RWPE1 (cell line): ENCODE data around the gene OR2A42.
"Not testable (repeated sequence)": the region's sequence is repeated elsewhere in the genome, so short reads cannot be mapped to it uniquely, and the experiment has no call there.

Experiments
- CTCF ChIA-PET: fragments of 350-600 bp; sonication (Branson Sonifier 250); formaldehyde crosslinking; extraction: SDS; loops from one replicate; lab custom pipeline; 2021; lab: Yijun Ruan, JAX
- POLR2A ChIA-PET: fragments of 400-600 bp; formaldehyde crosslinking; extraction: SDS; loops from one replicate; lab custom pipeline; 2020; ENCODE audit warnings: antibody characterized with exemption; ENCODE audit not compliant: low non-redundant PET; lab: Yijun Ruan, JAX
- DNase-seq: peaks from one replicate; pipeline ENCODE4 v3.0.0; 2012; ENCODE audit warnings: low spot score
- H3K27ac ChIP-seq: fragments of 450-650 bp; 2 replicates; pipeline ENCODE4 v1.5.1; 2017
- TF ChIP-seq, protein P1 (sequence below): fragments of 450-650 bp; conservative IDR thresholded peaks from 2 replicates; pipeline ENCODE4 v1.5.1; 2017; ENCODE audit warnings: low read depth, mild to moderate bottlenecking

OR2A42 gene

GRCh38 chr7:144239365-144239764 is at the start of gene OR2A42:
Gene OR2A42 (minus strand): TSS chr7:144239605. CDS start chr7:144232843, 6,762 bp downstream.
- DNase-seq, H3K27ac ChIP-seq, POLR2A ChIA-PET, CTCF ChIA-PET: not testable (repeated sequence)

- H3K27ac ChIP-seq, DNase-seq, CTCF ChIA-PET, POLR2A ChIA-PET: not testable (repeated sequence)
Measured at GRCh38 chr7:144287171-144287784, 47.9 kb upstream of the OR2A42 start.

GRCh38 chr7:144283716-144284115 is 44.3 kb upstream of the OR2A42 start:
- POLR2A ChIA-PET, CTCF ChIA-PET, DNase-seq: not testable (repeated sequence)

GRCh38 chr7:144282490-144282889 is 43.1 kb upstream of the OR2A42 start:
- DNase-seq, POLR2A ChIA-PET, CTCF ChIA-PET: not testable (repeated sequence)

More at GRCh38 chr7:144283716-144284115, 44.3 kb upstream of the OR2A42 start:
- H3K27ac ChIP-seq = not testable (repeated sequence)

GRCh38 chr7:144281981-144282380 is 42.6 kb upstream of the OR2A42 start:
- DNase-seq, H3K27ac ChIP-seq, CTCF ChIA-PET, POLR2A ChIA-PET: not testable (repeated sequence)

More at GRCh38 chr7:144282490-144282889, 43.1 kb upstream of the OR2A42 start:
- not testable (repeated sequence) for H3K27ac ChIP-seq

GRCh38 chr7:144280010-144280409 is 40.6 kb upstream of the OR2A42 start:
- DNase-seq, POLR2A ChIA-PET: not testable (repeated sequence)

GRCh38 chr7:144275281-144275680 is 35.9 kb upstream of the OR2A42 start:
- DNase-seq, H3K27ac ChIP-seq, CTCF ChIA-PET, POLR2A ChIA-PET: not testable (repeated sequence)

More at GRCh38 chr7:144280010-144280409, 40.6 kb upstream of the OR2A42 start:
- H3K27ac ChIP-seq, CTCF ChIA-PET: not testable (repeated sequence)

- H3K27ac ChIP-seq, CTCF ChIA-PET, POLR2A ChIA-PET, DNase-seq: not testable (repeated sequence)
Measured at GRCh38 chr7:144269188-144269587, 29.8 kb upstream of the OR2A42 start, which contains the start of gene CTAGE8. Gene CTAGE8 (minus strand): TSS chr7:144269288. CDS start chr7:144269250, 38 bp downstream.

DNA sequence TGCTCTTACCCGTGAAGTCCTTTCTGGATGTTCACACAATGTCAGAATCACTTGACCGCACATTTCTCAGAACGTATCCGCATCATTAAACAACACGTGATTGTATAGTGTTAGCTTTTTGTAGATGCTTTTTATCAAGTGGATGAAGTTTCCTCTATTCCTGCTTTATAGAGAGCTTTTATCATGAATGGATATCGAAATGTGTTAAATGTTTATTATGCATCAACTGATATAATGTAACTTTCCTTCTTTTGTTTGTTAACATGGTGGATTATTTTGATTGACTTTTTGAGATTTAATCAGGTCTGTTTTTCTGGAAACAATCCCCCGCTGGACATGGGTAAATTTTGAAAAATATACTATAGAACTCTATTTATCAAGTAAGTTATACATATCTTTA is 25.3 kb upstream of the OR2A42 start, which contains the start of gene OR2A7:
TSS of gene OR2A7 (minus strand) at position 101 of the 400 bp plus-strand sequence. CDS start 5,164 bp downstream, outside the sequence.
- DNase-seq, H3K27ac ChIP-seq, POLR2A ChIA-PET, CTCF ChIA-PET: not testable (repeated sequence)

- H3K27ac ChIP-seq, POLR2A ChIA-PET, DNase-seq, CTCF ChIA-PET: not testable (repeated sequence)
Measured at GRCh38 chr7:144262128-144262527, 22.7 kb upstream of the OR2A42 start.

DNA sequence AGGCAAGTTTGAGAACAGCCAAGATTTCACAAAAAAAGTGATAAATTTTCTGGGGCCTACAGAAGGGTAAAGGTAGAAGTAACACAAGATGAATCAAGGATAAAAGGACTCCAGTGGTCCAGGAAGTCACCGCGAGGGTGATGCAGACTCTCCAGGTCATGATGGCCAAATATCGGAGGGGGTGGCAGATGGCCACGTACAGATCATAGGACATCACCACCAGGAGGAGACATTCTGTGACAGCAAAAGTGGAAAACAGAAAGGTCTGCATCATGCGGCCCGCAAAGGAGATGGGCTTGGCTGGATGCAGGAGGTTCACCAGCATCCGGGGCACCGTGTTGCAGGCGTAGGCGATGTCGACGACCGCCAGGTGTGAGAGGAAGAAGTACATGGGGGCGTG is 19.7 kb upstream of the OR2A42 start:
- DNase-seq, CTCF ChIA-PET, POLR2A ChIA-PET, H3K27ac ChIP-seq: not testable (repeated sequence)

GRCh38 chr7:144256112-144256511 is 16.7 kb upstream of the OR2A42 start:
- ChIA-PET POLR2A (no interaction called here), CTCF (no interaction called here)
- TF ChIP-seq, protein P1, sequence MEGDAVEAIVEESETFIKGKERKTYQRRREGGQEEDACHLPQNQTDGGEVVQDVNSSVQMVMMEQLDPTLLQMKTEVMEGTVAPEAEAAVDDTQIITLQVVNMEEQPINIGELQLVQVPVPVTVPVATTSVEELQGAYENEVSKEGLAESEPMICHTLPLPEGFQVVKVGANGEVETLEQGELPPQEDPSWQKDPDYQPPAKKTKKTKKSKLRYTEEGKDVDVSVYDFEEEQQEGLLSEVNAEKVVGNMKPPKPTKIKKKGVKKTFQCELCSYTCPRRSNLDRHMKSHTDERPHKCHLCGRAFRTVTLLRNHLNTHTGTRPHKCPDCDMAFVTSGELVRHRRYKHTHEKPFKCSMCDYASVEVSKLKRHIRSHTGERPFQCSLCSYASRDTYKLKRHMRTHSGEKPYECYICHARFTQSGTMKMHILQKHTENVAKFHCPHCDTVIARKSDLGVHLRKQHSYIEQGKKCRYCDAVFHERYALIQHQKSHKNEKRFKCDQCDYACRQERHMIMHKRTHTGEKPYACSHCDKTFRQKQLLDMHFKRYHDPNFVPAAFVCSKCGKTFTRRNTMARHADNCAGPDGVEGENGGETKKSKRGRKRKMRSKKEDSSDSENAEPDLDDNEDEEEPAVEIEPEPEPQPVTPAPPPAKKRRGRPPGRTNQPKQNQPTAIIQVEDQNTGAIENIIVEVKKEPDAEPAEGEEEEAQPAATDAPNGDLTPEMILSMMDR = no peak
- no peak overlapping the region for H3K27ac ChIP-seq
- no peak for DNase-seq
